ENCODE measurements around the gene PTPRO. TPM values are rescaled to one million over a fixed set of nuclear protein-coding genes. Genes with fewer than 3 reads are reported as not detected.

Gene PTPRO
- total RNA-seq, 1 experiment from 2014 or later: not detected

DNA sequence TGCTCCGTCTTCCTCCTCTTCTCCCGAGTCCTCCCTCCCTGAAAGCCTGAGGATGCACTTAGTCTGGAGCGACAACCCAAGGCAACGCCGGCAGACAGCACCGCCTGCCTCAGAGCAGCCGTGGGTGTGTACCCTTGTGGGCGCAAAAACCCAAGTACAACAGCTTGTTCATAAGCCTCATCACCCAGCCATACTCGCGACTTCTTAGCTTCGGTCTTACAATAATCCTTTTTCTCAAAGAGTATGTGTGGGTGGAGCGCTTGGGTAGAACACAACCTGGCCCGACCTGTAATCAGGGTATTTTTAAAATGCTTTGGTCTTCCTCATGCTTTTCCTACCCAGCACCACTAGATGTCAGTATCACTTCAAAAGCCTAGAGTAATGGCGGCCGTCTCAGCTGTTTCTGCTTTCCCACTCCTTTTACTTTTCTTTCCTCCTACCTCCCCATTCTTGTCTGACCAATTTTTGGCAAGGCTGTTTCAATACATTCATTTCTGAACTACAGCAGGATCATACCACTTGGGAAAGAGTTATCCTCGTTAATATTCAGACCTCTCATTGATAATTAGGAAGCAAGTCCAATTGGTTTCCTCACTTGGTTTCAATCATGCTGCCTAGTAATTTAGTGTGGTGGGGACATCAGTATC lies 268.0 kb downstream of the PTPRO start:
- Histone ChIP-seq H3K4me2 (ENCODE audit: low read length) (peak overlapping the region; percentile 87), H3K4me3 (ENCODE audit: low read length) (peak overlapping the region; percentile 67), H3K36me3 (ENCODE audit: low read depth, low read length) (no peaks in the 10 kb centered on the region), H3K27me3 (ENCODE audit: low read length) (no peaks in the 10 kb centered on the region), H3K9me3 (ENCODE audit: low read length) (no peaks in the 10 kb centered on the region), H3K27ac (ENCODE audit: low read length) (peak overlapping the region; percentile 75), H3K9me2 (replicated peaks; ENCODE audit: low read length) (no peaks in the 10 kb centered on the region), H4K20me1 (ENCODE audit: low read length) (no peaks in the 10 kb centered on the region), H2AFZ (ENCODE audit: low read length) (peak overlapping the region; percentile 87), H3F3A (ENCODE audit: low read length, unreplicated experiment) (no peaks in the 10 kb centered on the region), H3K79me2 (ENCODE audit: low read length) (no peaks in the 10 kb centered on the region), H3K4me1 (ENCODE audit: insufficient read depth, low read length) (peaks cover 30% of the 10 kb centered on the region), H3K9ac (ENCODE audit: low read length) (peak overlapping the region; percentile 80)
- BruUV-seq (replicated peaks): no TSS peak
- ChIA-PET POLR2A (ENCODE audit: unreplicated experiment) (no interaction called here), CTCF (interaction anchor here (0.7 to 1.2 kb wide), 4 partner anchors 9 to 183 kb away, joined by 3 to 5 read pairs (median 4); no protein-coding TSS in a partner anchor)
- DNase-seq (peak; percentile 74), ATAC-seq (peak; percentile 62)
- intact Hi-C loops (cut with micrococcal nuclease): loop anchor here (1.0 to 5.0 kb wide), 4 partner anchors 37 to 266 kb away; no protein-coding TSS in a partner anchor
- TF ChIP-seq, protein P1, sequence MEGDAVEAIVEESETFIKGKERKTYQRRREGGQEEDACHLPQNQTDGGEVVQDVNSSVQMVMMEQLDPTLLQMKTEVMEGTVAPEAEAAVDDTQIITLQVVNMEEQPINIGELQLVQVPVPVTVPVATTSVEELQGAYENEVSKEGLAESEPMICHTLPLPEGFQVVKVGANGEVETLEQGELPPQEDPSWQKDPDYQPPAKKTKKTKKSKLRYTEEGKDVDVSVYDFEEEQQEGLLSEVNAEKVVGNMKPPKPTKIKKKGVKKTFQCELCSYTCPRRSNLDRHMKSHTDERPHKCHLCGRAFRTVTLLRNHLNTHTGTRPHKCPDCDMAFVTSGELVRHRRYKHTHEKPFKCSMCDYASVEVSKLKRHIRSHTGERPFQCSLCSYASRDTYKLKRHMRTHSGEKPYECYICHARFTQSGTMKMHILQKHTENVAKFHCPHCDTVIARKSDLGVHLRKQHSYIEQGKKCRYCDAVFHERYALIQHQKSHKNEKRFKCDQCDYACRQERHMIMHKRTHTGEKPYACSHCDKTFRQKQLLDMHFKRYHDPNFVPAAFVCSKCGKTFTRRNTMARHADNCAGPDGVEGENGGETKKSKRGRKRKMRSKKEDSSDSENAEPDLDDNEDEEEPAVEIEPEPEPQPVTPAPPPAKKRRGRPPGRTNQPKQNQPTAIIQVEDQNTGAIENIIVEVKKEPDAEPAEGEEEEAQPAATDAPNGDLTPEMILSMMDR (conservative IDR thresholded peaks at IDR 0.05; ENCODE audit: low read depth, low read length): peak; percentile 85
- no peak for TF ChIP-seq EZH2phosphoT487 (IDR thresholded peaks at IDR 0.05; ENCODE audit: borderline replicate concordance, low read length)

GRCh38 chr12:15591811-15592210 lies 269.5 kb downstream of the PTPRO start:
- Histone ChIP-seq H3K79me2 (ENCODE audit: low read length) (no peaks in the 10 kb centered on the region), H3K4me3 (ENCODE audit: low read length) (no peak overlapping the region), H3K9me3 (ENCODE audit: low read length) (no peaks in the 10 kb centered on the region), H3K9ac (ENCODE audit: low read length) (no peak overlapping the region), H3K36me3 (ENCODE audit: low read depth, low read length) (no peaks in the 10 kb centered on the region), H3F3A (ENCODE audit: low read length, unreplicated experiment) (no peaks in the 10 kb centered on the region), H4K20me1 (ENCODE audit: low read length) (no peaks in the 10 kb centered on the region), H3K4me1 (ENCODE audit: insufficient read depth, low read length) (peaks cover 22% of the 10 kb centered on the region), H3K27ac (ENCODE audit: low read length) (no peak overlapping the region), H3K27me3 (ENCODE audit: low read length) (no peaks in the 10 kb centered on the region), H3K4me2 (ENCODE audit: low read length) (no peak overlapping the region), H3K9me2 (replicated peaks; ENCODE audit: low read length) (no peaks in the 10 kb centered on the region), H2AFZ (ENCODE audit: low read length) (no peak overlapping the region)
- ChIA-PET CTCF (no interaction called here), POLR2A (ENCODE audit: unreplicated experiment) (no interaction called here)
- intact Hi-C loops (cut with micrococcal nuclease): loop anchor here (2.0 to 5.0 kb wide), 3 partner anchors 35 to 189 kb away; no protein-coding TSS in a partner anchor
- ATAC-seq: no peak
- no peak for TF ChIP-seq EZH2 (IDR thresholded peaks at IDR 0.05; ENCODE audit: low read length, unreplicated experiment)
- TF ChIP-seq, protein P1 (conservative IDR thresholded peaks at IDR 0.05; ENCODE audit: low read depth, low read length): no peak
- no peak for TF ChIP-seq EZH2phosphoT487 (IDR thresholded peaks at IDR 0.05; ENCODE audit: borderline replicate concordance, low read length)
- BruUV-seq (replicated peaks): no TSS peak
- no peak for DNase-seq

DNA sequence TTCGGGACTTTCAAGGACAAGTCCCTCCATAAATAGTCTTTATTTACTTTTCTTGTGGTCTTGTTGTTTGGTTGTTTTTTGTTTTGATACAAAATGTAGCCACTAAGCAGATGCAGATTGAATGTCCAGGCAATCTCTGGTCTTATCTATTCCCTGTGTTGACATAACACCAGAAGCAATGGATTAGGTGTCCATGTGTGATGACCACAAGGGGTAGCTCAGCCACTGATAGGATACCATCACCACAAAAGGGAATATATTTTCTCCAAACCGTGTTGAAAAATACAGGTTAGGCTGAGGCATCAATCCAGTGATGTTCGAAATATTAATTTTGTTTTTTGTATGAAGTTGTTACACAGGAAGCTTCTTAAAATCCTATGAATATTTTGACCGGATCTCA lies 270.6 kb downstream of the PTPRO start:
- DNase-seq (no peak), ATAC-seq (no peak)
- H3K79me2 ChIP-seq (ENCODE audit: low read length): no peaks in the 10 kb centered on the region
- no peaks in the 10 kb centered on the region for H3K36me3 ChIP-seq (ENCODE audit: low read depth, low read length)
- no peak overlapping the region for H3K4me2 ChIP-seq (ENCODE audit: low read length)
- H3K4me3 ChIP-seq (ENCODE audit: low read length): no peak overlapping the region
- no peak overlapping the region for H3K27ac ChIP-seq (ENCODE audit: low read length)
- no peaks in the 10 kb centered on the region for H3K9me3 ChIP-seq (ENCODE audit: low read length)
- no peak overlapping the region for H2AFZ ChIP-seq (ENCODE audit: low read length)
- H4K20me1 ChIP-seq (ENCODE audit: low read length): no peaks in the 10 kb centered on the region
- CTCF ChIA-PET: no interaction called here
- H3K9ac ChIP-seq (ENCODE audit: low read length): no peak overlapping the region
- H3K27me3 ChIP-seq (ENCODE audit: low read length): no peaks in the 10 kb centered on the region
- intact Hi-C loops (cut with micrococcal nuclease): loop anchor here (5.0 kb wide), 2 partner anchors 34 to 64 kb away; no protein-coding TSS in a partner anchor
- no peaks in the 10 kb centered on the region for H3K9me2 ChIP-seq (replicated peaks; ENCODE audit: low read length)
- H3K4me1 ChIP-seq (ENCODE audit: insufficient read depth, low read length): peaks cover 13% of the 10 kb centered on the region
- TF ChIP-seq, protein P1 (conservative IDR thresholded peaks at IDR 0.05; ENCODE audit: low read depth, low read length): 0 out of 2 replicates have a peak, but pooled peaks have one; percentile 25
- TF ChIP-seq EZH2 (IDR thresholded peaks at IDR 0.05; ENCODE audit: low read length, unreplicated experiment) (no peak), EZH2phosphoT487 (IDR thresholded peaks at IDR 0.05; ENCODE audit: borderline replicate concordance, low read length) (no peak)
- no peaks in the 10 kb centered on the region for H3F3A ChIP-seq (ENCODE audit: low read length, unreplicated experiment)
- BruUV-seq (replicated peaks): no TSS peak
- POLR2A ChIA-PET (ENCODE audit: unreplicated experiment): no interaction called here
